Breast epithelium (tissue), 3 donors: ENCODE results near the gene GRAP.

Experiments
- CTCF ChIP-seq, 3 donors: fragments of 450-650 bp; IDR thresholded peaks; one replicate each; pipeline ENCODE4 v1.5.1; 2016 to 2017; ENCODE audit warnings: antibody characterized with exemption in 3 of 3, mild to moderate bottlenecking in 3 of 3, moderate library complexity in 3 of 3
- POLR2A ChIP-seq: fragments of 450-650 bp; IDR thresholded peaks from one replicate; pipeline ENCODE4 v1.6.1; 2016; ENCODE audit warnings: antibody characterized with exemption, mild to moderate bottlenecking, moderate library complexity
- POLR2AphosphoS5 ChIP-seq, 3 donors: sonication (generic); formaldehyde crosslinking; IDR thresholded peaks; one replicate each; pipeline ENCODE4 v1.6.1; 2017; ENCODE audit warnings: antibody characterized with exemption in 3 of 3

- TF ChIP-seq CTCF (IDR thresholded peaks at IDR 0.05) (no peak), POLR2A (no peak), POLR2AphosphoS5 (IDR thresholded peaks at IDR 0.05) (no peak)
These were observed 49.0 kb downstream of the GRAP start for GRCh38 chr17:18997650-18998196.
